M059J (cell line): ENCODE results near the gene MRPL39. TPM values are rescaled to one million over a fixed set of nuclear protein-coding genes. Genes with fewer than 3 reads are reported as not detected.

Experiments used
- DNase-seq: peaks from one replicate; pipeline ENCODE4 v3.0.0-alpha.2; 2012; ENCODE audit warnings: low read depth
- total RNA-seq: library from RNA; depleted of rRNA; stranded (reverse); fragments of >200 nt; shearing (Covaris generic); gene quantifications from 2 replicates; pipeline ENCODE4 v1.2.3, GENCODE V29; 2014

The MRPL39 gene
- total RNA-seq, 1 experiment from 2014 or later, result 88.8 TPM

DNA sequence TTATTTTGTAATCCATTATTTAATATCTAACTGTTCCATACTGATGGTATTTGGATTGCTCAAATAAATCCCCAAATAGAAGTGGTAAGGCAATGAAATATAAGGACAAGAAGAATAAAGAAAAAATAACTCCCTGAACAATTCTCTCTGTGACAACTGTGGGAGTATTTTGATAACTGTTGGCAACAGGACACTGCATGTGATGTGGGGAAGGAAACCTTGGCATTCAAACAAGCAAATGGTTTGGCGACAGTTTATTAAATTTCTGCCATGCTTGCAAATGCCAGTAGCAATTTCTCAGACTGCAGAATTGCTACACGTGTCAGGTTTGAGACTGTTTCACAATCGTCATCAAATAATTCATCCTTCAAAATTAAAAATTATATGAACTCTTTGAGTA is 8.6 kb upstream of the MRPL39 start:
- no peak for DNase-seq

DNA sequence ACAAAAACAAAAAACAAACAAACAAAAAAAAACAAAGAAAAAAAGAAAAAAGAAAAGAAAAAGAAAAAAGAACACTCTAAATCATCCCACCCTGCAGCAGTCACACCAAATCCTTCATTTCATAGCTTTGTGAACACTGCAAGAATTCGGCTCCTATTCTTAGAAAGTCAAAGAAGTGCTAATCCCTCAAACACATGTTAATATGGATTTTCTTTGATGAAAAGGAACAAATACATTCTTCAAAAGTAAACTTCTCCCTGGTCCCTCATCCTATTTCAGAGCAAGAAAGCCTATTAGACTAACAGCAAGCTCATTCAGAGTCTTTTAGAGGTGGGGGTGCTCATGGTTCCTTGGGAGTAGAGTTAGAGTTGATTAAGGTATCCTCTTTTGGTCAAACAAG is 7.2 kb upstream of the MRPL39 start:
- no peak for DNase-seq

DNA sequence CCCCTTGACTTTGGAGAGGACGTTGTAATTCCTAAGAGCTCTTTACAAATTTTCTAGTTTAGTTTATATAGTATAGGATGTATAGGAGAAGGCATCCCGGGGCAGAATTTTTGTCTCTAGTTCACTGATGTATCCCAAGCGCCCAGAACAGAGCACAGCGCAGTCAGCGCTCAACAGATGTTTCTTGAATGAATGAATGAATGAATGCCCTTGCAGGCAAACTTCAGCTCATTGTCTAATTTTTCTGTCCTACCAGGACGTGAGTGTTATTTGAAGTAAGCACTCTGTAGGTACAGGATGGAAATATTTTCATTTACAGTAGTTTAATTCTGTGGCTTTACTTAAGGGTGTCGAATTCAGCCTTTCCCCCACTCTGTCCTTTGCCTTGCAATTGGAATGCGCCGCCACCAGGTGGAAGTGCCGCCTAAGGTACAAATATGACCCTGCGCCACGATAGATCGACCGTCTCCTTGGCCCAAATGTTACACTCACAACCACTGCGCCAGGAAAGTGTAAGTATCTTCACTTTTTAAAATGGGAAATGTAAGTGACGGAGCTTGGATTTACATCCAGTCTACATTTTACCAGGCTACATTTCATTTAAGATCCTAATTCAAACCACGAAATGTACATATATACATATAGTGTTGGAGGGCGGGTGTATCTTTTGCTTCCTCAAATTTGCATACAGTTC is 910 bp upstream of the MRPL39 start:
- peak; percentile 82 for DNase-seq

DNA sequence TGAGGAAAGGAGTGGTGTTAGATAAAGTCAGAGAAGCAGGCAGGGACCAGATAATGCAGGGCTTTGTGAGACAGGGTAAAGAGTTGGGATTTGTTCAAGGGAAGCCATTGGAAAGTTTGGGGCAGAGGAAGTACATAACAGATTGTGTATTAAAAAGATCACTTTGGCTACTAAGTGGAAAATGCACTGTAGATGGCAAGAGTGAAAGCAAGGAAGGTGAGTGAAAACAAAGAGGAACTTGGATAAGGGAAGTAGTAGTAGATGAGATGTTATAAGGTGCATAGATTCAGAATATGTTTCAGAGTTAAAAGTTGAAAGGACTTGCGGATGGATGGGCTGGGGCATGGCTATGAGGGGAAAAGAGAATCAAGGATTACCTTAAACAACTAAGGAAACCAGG is 17.4 kb downstream of the MRPL39 start:
- DNase-seq, result no peak

DNA sequence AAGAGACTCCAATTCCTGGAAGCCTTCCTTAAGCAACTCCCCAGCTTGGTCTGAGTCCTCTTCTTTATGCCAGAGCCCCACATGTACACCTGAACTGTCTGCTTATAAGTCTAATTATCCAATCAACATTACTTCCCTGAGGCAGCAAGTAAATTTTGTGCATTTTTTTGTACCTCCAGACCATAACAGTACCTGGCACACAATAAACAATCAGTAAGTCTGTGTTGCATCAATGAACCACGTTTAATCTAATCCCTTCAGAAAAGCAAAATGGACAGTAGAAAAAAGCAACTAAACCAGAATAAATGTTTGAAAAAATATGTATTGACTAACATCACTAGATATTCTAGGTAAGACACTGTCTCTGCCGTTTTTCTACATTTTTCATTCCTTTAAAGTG is 20.5 kb downstream of the MRPL39 start:
- DNase-seq, result no peak

DNA sequence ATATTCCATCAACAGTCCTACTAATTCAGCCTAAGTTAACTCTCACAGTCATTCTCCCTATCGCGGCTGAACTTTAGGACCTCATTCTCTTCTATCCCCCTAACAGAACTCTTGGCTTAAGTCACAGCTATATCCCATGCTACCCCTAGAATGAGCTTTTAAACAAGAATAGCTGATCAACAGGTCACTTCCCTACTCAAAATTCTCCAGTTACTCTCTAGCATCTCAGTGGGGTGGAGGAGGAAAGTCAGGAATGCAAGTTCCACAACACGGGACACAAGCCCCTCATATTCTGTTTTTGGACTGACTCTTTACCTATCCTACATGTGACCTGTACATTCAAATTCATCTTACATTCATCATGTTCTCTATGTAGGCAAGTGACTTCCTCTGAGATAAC is 21.0 kb downstream of the MRPL39 start:
- DNase-seq, result no peak

DNA sequence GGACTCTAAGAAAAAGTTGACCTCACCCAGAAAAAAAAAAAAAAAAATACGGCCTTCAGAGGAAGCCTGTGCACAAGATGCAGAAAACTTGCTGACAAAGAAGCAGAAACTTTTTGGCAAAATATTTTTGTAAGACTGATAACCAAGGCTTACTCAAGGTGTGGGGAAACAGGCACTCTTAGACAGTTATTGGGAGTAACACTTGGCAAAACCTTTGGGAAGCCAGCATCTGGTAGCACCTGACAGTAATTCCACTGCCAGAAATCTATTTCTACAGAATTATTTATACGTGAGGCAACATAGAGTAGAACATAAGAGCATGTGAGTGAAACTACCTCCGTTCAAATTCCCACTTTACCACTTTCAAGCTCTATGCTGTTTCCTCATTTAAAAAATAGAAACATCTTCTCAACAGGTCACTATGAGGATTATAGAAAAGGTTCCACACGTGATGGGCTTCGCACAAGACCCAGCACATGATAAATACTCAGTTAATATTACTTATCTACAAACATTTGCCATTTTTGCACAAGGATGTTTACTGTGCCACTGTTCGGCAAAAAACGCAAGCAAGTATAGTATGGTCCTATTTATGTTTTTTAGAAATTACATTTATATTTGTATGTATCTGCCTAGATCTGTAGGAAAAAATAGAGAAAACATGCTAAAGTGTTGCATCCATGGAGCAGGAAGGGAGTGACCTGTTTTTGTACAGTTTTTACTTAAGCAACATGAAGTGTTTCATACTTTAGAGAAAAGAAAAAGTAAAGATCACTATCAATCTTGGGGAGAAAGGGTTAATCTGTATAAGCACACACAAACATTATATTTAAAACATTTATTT is 22.2 kb downstream of the MRPL39 start:
- DNase-seq, result no peak

DNA sequence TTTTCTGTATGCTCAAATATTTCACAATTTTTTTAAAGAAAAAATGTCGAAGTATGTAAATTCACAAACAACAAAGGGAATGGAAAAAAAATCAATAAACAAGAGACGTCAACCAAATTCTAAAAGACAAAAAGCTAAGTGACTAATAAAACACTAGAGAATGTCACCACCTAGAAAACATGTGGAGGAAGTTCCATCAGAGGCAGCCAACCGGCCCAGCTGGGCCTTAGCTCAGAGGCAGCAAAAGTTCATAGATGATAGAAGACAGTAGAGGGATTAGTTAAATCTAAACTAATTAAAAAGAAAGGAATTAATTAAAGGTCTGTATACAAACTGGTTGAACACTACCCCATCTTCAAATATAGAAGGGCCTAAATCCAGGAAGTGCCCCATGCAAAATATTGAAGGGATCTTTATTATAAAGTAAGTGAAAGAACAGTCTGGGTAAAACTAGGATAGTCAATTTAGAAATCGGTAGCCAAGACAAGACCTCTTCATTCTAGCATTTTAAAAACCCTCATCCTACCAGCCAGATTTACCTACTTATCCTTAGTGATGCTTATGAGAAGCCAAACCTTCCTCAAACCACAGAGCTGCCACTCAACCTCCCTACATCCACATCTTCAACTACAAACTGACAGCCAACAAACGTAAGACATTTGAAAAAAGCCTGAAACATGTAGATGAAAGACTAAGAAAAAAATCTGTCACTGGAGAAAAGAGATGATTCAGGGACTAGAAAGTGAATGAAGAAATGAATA is 23.7 kb downstream of the MRPL39 start:
- no peak for DNase-seq

DNA sequence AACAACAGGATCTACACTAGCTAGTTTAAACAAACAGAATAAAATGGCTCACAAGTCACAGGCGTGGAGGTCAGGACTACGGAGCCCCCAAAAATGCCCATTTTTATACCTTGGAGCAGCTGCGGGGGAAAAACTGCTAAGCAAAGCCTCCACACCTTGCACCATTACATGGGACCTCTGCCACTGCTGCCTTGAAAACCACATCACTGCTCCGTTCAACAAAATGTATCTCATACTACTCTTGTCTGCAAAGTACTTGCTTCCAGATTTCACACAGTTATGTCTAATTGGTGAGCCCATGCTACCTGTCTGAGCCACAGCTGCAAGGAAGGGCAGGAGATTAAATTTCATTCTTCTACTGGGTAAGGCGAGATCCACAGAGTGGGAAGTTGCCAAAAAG is 24.4 kb downstream of the MRPL39 start:
- no peak for DNase-seq

DNA sequence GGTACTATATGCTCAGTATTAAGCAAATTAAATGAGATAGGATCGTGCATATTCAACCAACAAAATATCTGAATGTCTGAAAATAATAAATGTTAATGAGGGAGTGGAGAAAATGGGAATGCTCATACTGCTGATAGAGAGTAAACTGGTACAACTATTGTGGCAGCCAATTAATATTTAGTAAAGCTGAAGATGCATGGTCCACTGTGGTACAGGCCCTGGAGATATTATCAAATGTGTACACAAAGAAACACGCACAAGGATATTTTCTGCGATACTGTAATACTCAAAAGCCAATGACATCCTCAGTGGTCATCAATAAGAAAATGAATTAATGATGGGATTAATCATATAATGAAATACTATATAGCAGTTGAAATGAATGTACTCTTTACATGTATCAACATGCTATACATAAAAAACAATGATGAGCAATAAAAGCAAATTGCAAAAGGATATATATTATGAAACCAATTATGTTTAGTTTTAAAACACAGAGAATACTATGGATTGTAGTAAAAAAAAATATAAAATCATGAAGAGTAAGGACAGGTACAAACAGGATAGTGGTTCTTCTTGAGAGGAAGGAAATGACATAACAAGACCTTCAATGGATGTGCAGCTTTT is 25.0 kb downstream of the MRPL39 start:
- DNase-seq, result no peak

DNA sequence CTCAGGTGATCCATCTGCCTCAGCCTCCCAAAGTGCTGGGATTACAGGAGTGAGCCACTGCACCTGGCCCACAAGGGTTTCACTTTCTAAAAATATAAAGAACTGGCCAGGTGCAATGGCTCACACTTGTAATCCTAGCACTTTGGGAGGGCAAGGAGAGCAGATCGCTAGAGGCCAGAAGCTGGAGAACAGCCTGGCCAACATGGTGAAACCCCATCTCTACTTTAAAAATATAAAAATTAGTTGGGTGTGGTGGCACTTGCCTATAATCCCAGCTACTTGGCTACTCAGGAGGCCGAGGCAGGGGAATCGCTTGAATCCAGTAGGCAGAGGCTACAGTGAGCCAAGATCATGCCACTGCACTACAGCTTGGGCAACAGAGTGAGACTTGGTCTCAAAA is 25.7 kb downstream of the MRPL39 start:
- DNase-seq, result no peak

DNA sequence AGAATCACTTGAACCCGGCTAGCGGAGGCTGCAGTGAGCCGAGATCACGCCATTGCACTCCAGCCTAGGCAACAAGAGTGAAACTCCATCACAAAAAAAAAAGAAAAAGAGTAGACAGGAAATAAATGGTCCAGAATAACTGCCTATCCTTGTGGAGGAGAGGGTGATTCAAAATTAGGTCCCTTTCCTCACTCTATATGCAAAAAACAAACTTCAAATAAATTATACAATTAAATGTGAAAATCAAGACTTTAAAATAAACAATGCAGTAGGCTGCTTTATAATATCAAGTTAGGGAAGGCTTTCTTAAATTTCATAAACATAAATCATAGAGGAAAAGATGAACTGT is 26.4 kb downstream of the MRPL39 start:
- DNase-seq, result no peak

DNA sequence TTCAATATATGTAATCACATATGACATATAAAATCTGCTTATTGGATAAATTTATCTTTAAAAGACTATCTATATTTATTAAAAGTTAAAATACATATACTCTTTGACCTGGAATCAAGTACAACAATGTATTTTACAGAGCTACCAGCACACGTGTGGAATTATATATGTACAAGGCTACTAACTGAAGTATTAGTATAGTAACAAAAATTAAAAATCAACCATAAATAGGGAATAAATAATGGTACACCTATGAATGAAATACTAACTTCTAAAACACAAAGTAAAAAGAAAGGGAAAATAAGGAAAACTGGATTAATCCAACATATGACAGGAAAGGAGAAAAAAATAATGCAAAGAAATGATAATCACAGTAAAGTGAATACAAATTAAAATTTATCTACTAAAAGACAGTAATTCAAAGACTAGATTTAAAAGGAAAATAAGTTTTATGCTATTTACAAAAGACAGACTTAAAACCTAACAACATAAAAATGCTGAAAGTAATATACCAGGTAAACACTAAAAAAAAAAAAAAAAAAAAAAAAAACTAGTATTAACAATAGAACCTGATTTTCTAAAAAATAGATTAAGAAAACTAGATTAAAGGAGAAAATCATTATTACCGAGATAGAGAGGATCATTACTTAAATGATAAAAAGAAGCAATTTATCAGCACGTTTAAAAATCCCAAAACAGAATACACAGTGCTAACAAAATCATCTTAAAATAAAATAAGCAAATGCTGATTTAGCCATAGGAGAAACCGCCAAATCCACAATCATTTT is 27.9 kb downstream of the MRPL39 start:
- DNase-seq, result no peak

DNA sequence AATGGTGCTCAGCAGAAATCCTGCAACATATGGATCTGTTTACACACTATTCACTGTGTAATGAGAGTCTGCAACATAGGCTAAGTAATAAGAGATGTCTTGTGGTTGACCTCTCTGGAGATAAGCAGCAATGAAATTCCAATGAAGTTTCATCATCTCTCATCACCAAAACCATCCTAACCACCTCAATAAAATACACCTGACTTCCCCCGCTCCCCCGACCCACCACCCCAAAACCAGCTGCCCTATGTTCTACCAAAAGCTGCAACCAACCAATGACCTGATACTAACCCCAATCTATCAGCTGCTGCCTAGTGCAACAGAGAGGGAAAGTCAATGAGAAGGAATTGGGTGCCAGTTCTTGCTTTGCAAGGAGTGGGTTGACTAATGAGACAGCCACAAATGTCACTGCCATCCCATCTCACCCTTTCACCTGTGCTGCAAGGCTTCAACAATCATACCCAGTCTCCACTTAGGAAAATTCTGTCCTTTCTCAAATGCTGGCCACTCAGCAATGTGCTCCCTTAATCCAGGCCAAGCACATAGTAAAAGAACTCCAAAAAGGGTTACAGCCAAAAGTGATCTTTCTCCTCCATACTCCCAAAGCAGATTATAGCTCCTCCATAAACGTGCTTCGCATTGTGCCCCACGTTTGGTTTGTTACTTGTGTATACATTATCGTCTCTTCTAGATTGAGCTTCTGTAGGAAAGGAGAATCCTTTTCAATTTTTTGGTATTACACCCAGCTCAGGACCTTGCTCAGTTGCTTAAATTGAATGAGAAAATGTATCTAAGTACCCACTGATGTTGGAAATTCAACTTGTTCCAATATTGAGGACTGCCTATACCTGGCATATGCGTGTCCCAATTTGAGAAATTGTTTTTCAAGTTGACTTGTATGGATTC is 29.0 kb downstream of the MRPL39 start:
- DNase-seq, result no peak

DNA sequence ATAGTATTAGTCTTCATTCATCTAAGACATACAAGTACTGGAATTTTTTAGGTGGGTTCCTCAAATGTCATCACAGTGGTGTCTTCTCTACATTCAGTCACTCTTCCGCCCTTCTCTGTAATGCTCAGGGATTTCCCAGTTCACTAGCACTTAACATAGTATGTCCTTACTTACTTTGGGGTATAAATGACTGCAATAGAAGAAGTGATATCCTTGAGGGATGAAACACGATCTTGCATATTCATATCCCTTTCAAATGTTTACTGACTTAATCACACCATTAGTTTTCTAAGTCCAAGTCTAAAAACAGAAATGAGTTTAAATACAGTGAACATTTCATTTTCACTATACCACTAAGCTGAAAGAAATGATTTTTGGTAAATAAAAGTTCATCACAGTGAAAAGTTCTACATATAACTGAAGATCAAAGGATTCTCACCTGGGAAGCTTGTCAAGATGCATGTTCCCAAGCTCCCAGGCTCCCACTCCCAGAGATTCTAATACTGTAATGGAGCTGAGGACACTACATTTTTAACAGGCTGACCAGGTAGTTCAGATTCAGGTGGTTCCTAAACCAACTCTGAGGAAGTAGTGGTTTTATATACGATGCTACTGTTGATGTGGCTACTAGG is 29.7 kb downstream of the MRPL39 start:
- DNase-seq, result no peak

DNA sequence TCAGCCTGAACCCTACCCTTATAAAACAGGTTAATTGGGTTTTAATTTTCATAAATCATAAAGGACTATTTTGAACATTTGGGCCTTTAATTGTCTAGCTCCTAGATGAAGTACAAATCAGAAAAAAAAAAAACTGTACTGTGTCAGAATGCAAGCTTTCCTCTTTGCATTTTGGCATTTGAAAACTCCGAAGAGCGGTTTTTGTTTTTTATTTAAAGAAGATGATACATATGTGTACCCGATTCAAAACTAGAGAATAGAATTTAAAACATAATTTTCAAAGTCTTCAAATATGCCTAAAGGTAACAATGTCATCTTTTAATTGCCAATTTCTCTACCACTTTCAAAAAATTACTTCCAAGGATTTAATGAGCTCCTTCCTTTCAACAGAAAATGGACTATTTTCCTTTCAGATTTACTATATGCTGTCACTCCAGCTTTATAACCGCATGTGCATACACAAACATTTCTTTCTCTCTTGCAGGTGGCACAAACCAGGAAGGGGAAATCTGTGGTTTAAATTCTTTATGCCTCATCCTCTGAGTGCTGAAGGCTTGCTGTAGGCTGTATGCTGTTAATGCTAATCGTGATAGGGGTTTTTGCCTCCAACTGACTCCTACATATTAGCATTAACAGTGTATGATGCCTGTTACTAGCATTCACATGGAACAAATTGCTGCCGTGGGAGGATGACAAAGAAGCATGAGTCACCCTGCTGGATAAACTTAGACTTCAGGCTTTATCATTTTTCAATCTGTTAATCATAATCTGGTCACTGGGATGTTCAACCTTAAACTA is 33.7 kb downstream of the MRPL39 start:
- peak; percentile 99 for DNase-seq

DNA sequence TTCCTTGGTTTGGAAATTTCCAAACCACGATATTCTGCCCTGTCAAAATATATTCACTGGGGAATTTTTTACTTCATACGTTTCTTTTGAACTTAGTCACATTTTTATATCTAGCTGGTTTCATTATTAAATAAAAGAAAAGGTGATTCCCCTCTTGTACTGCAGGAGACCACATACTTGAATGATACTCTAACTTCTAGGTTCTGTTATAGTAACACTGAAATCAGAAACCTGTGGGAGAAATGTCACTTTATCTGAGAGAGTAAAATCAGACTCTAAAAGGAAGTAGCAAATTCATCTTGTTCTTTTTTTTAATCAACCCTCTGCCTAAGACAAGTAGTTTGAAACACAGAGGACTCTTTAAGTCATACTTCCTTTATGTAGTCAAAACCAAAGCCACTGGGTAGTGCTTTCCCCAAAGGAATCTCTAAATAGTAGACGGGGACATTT is 34.4 kb downstream of the MRPL39 start:
- DNase-seq, result peak; percentile 53

DNA sequence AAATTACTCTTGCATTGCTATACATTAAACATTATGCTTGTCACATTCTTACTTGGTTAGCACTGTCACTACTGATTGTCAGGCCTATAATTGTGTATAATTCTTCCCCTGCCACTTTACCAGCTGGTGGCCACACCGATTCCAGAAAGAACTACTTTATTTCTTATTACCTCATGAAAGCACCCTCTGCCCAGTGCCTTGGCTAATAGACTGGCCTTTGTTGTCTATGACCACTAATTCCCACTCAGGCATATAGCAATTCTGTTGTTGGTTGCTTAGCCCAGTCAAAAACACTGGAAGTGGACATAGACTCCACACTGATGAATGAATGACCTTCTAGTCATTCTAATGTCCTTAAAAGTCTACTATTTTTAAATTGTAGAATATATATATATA is 35.6 kb downstream of the MRPL39 start:
- peak; percentile 29 for DNase-seq

DNA sequence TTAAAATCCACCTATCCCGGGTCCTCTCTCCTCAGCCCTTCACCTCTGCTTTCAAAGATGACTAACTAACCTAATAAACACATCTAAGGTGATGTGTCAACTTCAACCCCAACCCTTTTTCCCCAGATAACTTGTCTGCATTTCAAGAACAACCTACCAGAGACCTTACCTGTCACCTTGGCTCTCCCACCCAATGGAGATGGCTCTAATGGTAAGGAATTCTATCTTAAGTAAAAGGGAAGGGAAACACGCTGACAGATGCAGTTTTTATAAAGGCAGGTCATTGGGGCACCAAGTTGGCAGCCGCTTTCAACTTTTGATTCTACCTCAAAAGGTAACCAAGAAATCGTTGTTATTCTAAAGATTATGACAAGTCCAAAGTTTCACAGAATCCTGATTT is 37.6 kb downstream of the MRPL39 start:
- no peak for DNase-seq
